HG03108 (cell line): ENCODE data around the gene KCNQ4.

Experiments
- ATAC-seq: cut with Tn5 transposase; IDR thresholded peaks from one replicate; pipeline ENCODE4 v1.9.1; 2021; ENCODE audit warnings: moderate library complexity; ENCODE audit not compliant: unreplicated experiment

The KCNQ4 gene

DNA sequence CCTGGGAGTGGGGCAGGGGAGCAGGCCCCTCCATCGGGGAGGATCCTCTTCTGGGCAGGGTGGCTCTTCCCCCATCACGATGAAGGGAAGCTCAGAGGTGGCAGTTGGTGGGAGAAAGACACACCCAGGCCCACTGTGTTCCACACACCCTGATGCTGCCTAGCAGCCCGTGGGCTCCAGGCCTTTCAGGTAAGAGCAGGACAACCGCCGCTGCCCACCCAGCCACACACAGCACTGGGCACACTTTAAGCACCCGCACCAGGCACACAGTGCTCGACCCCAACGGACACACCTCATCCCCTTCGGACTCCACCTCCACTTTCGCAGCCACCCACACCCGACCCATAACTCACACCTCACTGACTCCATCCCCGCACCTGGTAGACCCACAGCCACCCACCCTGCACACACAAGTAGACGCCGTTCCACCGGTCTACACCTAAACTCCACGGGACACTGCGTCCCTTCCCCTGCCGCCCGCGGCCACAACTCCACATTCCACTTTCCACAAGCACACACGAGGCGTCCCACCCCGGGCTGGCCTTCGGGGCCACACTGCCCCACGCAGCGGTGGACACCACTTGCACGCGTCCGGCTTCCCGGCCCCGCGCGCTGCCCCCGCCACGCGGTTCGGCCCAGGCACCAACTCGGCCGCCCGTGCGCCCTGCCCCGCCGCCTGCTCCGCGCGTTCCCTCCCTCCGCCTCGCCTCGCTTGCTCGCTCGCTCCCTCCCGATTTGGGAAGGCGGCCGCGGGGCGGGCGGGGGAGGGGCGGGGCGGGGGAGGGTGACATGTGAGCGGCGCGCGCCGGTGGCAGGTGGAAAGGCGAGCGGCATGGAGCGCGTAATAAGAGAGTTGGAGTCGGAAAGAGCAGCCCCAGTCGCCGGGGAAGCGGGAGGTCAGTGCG, at the start of gene KCNQ4:
Gene KCNQ4, plus strand, starts transcription at position 787 of the 905 bp plus-strand sequence. CDS start 307 bp downstream, outside the sequence.
- no peak for ATAC-seq

DNA sequence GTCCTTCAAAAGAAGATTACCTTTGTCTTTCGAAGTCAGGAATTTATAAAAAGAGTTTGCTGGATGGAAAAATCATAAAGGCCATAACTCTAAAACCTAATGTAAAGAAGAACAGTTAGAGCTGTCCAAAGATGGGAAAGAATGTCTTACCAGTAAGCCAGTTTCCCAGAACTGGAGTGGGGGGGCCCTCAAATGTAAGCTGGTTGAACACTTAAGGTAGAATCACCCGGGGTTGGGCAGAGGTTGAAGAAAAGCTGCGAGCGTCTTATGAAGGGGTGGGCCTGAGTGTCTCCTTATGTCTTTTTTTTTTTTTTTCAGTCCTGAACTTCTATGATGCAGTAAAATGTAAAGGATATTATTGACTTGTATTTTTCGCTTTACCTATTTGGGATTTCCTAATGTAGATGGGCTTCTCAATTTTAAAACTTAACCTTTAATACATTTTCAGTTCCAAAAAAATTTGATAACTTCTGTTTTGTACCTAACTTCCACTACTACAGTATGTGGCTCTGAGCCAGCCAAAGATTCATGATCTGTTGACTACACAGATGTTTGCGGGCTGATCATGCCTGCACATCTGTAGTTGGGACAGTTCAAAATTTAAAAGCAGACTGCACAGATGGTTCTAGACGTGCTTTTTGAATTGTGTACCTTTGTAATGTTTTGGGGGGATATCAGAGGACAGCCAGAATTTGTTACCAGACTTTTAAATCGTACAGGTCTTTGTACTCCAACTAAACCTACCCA, 48.5 kb upstream of the KCNQ4 start:
- ATAC-seq, result no peak

DNA sequence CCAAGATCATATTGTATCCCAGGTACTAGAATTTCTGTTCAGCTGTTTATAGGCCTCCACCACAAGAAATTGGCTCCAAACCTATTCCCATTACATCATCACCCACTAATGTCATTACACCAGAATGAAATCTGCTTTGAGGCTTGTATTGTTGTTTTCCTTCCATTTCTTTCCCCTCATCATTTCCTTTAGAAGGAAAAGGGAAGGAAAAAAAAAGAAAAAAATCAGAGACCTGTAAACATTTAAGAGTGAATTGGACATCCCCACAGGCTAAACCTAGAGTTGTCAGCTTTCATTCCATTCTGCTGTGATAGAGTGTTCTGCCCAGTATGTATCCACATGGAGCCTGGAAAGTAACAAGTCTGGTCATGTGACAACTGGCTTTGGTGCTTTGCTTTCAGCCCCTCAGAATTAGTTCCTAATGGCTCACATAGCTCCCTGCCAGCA, 47.5 kb upstream of the KCNQ4 start:
- no peak for ATAC-seq

DNA sequence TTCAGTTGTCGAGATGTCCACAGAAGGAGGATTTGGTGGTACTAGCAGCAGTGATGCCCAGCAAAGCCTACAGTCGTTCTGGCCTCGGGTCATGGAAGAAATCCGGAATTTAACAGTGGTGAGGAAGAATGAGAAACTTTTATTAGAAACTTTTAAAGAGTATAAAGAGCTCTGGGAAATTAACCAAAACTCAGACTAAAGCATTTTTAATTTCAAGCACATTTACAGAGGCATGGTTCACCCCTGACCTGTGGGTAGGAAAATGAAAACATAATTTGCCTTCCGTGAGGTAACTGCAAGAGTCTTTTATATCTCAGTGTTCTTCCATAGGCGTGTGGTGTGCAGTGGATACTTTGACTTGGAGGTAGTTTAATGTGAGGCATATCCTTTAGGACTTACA, 44.8 kb upstream of the KCNQ4 start:
- ATAC-seq, result no peak

DNA sequence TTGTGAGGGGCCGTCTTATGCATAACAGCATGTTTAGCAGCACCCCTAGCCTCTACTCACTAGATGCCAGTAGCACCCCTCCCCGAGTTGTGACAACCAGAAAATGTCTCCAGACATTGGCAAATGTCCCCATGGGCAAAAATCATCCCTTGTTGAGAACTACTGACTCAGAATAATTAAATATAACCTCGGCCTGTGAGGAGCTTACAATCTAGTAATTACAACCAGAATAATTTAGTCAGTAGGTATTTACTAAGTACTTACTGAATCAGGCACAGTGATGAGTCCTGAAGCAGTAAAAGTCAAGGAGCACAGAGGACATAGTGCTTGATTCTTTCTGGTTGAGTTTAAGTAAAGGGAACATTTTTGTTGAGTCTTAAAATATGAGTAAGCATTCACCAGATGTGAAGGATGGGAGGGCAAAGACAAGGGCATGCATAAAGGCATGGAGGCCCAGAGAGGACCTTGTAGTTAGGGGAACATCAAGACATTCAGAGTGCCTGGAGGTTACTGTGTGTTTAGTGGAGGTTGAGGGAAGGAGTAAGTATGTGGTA, 44.1 kb upstream of the KCNQ4 start:
- ATAC-seq, result no peak

DNA sequence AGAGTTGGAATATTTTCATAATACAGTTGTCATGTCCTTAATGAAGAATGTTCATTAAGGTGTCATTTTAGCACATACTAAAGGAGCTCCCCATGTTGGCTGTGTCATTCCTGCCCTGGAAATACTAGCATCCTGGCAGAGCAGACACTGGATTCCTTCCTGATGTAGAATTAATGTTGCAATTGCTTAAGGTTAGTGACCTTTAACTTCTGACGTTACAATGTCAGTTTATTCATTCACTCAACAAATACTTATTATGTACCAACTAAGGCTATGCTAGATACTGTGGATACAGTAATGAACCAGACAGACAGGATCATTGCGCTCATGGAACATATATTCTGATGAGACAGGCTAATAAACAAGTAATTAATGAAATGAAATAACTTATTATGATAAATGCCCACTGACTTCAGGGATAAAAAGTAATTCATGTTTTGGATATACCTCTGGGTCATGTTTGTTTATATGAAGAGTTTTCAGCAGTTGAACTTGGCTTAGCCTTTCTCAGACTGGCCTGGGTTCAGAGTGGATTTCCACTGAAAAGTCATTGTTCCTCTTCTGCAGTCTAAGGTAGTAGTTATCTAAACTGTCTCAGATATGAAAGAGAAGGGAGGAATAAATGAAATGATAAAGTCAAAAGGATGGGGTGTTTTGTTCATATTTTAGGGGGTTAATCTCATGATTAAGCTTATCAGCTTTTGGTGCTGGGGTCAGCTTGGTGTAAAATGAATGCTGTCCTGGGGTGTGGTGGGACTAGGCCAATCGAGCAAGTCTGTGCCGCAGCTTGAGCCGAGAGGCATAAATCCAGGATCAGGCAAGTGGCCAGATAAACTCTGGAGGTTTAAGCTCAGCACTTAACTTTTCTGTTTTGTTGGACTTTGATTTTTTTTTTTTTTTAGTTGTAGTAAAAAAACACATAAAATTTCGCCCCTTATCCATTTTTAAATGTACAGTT, 43.3 kb upstream of the KCNQ4 start:
- ATAC-seq, result no peak

DNA sequence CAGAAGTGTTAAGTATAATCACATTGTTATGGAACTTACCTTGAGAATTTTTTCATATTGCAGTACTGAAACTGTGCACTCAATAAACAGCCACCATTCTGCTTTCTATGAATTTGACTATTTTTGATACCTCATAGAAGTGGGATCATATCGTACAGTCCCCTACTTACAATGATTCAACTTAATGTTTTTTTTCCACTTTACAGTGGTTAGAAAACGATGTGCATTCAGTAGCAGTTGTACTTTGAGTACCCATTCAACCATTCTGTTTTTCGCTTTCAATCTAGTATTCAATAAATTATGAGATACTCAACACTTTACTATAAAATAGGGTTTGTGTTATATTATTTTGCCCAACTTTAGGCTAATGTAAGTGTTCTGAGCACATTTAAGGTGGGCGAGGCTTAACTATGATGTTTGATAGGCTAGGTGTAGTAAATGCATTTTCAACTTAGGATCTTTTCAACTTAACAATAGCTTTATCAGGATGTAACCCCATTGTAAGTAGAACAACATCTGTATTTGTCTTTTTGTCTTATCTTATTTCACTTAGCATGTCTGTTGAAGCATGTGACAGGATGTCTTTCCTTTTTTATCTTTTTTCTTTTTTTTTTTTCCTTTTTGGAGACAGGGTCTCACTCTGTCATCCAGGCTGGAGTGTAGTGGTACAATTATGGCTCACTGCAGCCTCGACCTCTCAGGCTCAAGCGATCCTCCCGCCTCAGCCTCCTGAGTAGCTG, 42.4 kb upstream of the KCNQ4 start:
- no peak for ATAC-seq

DNA sequence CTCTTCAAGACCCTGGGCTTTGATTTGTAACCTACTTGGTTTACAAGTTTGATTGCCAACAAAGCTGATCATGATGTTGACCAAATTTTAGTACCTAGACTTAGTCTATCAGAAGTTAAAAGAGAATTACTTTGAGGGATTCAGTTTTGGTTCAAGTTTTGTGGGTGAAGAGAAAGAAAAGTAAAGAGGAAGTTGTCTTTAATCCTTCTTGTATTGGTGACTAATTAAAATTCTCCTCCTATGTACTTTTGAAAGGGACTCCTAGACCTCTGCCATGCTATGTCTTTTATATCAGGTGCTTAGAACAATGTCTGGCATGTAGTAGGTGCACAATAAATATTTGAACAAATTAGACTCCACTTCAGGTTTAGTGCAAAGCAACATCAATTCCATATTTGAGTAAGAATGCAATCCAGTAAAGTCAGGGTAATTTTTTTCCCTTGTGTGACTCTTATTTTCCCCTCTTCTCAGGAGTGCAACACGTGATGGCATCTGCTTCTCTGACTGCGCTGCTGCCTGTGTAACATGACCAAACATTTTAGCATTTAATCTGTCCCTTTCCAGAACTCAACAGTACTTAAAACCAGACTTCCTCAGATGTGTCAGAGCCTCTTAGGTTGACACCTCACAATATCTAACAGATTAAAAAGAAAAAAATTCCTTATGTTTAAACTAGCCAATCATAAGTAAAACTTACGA, 41.1 kb upstream of the KCNQ4 start:
- ATAC-seq, result no peak

DNA sequence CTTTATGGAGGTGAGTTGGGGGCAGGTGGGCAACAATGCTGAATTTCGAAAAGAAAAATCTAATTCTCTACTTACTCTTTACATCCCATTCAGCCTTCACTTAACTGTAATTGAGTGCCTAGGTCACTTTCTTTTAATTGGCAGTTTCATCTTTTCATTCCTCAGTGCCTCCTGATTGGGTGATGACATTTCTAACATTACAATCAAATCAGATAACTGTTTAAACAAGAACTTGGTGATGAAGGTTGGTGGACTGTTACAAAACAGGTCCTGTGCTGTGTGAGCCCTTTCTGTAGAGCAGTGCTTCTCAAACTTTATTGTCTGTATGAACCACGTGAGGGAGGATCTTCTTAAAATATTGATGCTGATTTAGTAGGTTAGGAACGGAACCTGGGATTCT, 40.1 kb upstream of the KCNQ4 start:
- ATAC-seq, result no peak

DNA sequence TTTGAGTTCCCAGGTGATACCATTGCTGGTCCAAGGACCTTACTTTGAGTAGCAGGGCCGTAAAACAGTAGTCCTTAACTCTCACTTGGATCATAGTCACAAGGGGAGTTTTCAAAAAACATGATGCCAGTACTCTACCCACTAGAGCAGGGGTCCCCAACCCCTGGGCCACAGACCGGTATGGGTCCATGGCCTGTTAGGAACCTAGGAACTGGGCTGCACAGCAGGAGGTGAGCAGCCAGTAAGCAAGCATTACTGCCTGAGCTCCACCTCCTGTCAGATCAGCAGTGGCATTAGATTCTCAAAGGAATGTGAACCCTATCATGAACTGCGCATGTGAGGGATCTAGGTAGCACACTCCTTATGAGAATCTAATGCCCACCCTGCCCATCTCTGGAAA, 39.7 kb upstream of the KCNQ4 start:
- no peak for ATAC-seq

DNA sequence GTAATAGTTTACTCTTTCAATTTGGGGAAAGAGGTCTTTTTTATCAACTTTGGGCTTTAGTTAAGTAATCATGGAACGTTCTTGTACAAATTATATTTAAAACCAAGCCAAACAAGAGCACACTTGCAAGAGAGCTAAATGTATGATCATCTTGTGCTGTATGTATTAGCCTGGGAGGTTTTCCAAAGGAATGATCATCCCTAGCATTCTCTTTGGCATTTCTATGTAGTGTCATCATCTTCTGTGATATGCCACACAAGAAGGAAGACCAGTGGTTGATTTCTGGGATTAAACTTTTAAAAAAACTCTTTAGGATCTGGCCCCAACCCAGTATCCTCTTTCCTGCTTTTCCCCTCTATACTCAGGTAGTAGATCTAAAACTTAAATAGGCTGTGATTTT, 38.4 kb upstream of the KCNQ4 start:
- no peak for ATAC-seq

DNA sequence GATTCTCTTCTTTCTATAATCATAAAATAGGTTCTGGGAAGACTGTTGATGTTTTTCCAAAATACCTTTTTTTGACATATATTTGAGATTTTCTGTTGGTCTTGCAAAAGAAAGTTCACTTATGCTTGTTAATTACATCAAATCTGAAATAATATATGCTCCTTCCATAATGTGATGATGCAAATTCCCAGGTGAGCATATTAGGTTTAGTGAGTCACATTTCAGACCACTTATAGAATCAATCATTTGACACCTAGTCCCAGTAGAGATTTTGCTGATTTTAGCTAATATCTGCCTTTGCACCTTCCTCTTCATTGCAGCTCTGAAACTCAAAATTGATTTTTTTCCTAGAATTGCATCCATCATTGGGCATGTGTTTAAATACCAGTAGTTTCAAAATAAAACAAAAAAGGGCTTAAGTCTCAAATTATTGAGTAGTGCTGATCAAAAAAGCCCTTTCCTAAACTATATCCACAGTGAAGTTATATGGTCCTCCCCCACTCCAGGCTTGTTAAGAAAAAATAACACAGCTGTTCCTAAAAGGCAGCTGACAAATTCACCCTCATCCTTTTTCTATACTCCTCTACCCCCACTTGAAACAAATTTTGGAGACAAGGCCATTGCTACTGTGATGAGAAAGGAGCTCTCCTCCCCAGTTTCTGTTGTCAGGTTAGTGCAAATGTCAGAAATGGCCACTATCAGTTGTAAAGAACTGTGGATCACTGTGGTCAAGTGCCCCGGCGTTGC, 37.1 kb upstream of the KCNQ4 start:
- no peak for ATAC-seq

DNA sequence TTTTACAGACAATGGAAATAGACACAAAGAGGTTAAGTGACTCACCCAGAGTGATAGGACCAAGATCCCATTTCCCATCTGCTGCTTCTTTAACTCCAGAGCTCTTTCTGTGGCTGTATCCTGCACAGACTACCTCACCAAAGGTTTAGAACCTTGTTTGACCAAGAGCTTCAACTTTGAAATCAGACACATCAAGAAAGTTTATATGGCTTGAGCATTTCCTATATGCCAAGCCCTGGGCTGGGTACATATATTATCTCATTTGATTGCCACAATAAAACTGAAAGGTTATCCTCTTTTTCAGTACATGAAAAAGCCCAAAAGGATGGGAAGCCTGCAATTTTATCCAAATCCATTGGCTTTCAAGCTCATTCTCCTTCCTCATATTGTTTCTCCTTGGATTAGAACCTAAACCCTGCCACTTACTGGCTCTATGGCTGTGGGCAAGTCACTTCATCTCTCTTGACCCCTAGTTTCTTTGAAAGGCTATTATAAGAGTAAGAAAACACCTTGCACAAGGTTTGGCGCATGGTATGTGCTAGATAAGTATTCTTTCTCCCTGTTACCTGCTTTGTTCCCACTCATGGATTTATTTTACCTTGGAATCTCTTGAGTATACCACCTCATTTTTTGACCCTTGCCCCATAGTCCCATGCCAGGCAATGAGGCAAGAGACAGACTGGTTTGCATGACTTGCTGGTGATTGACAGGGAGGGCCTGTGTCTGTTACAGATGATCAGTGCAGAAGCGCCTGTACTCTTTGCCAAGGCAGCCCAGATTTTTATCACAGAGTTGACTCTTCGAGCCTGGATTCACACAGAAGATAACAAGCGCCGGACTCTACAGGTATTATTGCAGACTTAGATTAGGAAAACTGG, 34.5 kb upstream of the KCNQ4 start:
- ATAC-seq, result no peak

DNA sequence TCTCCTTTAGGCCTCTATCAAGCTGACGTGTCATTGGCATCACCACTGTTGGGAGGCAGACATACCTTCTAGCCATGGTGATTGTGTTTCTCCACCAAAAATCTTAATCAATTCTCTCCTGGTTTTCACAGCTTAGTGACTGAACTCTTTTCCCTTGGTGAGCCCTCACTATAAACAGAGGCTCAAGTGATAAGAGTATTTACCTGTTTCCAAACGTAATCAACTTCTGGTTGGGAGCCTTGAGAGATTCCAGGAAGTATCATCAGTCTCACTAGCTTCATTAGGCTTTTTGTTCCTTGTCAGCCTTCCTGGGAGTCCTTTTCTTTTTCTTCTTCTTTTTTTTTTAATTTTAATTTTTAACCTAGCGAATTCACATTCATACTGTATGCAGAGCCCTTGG, 33.8 kb upstream of the KCNQ4 start:
- no peak for ATAC-seq

DNA sequence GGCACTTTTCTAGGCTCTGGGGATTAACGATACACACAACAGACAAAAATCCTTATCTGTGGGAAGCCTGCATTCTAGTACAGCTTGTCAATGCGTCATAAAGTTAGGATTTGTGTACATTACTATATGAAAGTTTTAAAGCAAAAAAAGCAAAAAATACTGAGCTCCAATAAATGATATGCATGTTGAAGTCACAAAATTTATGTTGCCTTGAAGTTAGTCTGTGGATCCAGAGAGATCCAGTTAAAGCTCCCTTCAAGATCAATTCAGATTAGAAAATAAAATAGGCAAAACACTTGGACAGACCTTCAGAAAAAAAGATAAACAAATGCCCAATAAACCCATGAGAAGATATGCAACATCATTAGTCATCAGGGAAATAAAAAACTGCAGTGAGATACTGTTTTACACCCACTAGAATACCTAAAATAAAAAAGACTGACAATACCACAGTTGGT, 33.1 kb upstream of the KCNQ4 start:
- ATAC-seq, result no peak

DNA sequence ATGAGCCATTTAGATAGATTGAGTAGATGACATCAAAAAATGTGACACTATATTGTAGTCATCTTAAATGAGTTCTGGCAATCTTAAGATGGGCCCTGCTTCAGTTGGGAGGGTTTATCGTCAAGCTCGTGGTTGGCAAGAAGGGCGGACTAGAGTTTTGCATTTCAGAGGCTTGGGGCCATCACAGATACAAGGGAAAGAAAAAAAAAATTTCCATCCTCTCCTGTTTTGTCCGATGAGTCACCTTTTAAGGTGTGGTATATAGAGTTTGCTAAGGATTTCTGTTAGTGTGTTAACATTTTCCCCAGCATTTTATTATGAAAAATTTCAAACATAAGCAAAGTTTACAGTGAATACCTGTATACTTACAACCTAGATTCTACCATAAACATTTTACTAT, 31.8 kb upstream of the KCNQ4 start:
- ATAC-seq, result no peak

DNA sequence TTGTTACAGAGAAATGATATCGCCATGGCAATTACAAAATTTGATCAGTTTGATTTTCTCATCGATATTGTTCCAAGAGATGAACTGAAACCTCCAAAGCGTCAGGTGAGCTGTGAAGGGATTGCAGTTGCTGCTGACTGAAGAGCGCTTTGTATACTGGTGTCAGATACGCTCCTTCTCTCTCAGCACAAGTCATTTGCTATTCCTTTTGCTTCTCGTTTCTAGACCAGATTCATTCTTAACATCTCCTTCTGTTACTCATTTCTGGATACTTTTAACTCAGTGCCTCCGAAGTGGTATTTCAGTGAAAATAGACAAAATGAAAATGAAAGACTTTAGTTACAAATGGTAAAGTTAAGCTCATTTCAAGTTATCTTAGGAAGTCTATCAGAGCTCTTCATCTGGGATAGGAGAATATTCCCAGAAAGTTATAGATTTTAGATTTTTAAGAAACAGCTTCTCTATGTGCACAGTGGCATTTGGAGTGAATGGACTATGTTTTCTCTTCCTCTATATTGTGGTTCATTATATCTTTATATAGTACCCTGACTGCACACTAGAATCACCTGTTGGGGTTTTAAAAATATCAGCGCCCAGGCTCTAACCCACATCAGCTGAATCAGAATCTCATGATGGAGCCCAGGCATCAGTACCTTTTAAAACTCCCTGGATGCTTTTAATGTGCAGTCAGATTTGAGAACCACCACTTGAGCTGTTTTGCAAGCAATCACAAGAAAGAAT, 30.3 kb upstream of the KCNQ4 start:
- ATAC-seq, result peak; percentile 47
